ENCODE data around the gene PMFBP1. TPM values are rescaled to one million over a fixed set of nuclear protein-coding genes. Genes with fewer than 3 reads are reported as not detected.
"Not testable (repeated sequence)": the region's sequence is repeated elsewhere in the genome, so short reads cannot be mapped to it uniquely, and the experiment has no call there.

Gene PMFBP1
- total RNA-seq, 2 donors from 2014 or later, result 2.0 to 4.4 TPM

GRCh38 chr16:72084445-72084844 lies 87.5 kb downstream of the PMFBP1 start:
- intact Hi-C loops (cut with DNase I), result no loop called here
- no peak overlapping the region for H3K4me3 ChIP-seq
- TF ChIP-seq CTCF (IDR thresholded peaks at IDR 0.05) (no peak), POLR2A (IDR thresholded peaks at IDR 0.05) (no peak)
- no peaks in the 10 kb centered on the region for H3K27me3 ChIP-seq
- no peak overlapping the region for H3K27ac ChIP-seq
- peaks cover 0 to 20% of the 10 kb centered on the region in 2 donors for H3K36me3 ChIP-seq (replicated peaks in 1 of 2; ENCODE audit: insufficient read depth in 1 of 2, low read depth in 2 of 2)
- DNase-seq (no peak), ATAC-seq (no peak)
- no peaks in the 10 kb centered on the region for H3K9me3 ChIP-seq
- H3K4me1 ChIP-seq, result no peaks in the 10 kb centered on the region
- WGBS, 2 donors, result 96 to 97% methylated on average over 10 of the region's 10 CpGs

- no peak overlapping the region for H3K4me3 ChIP-seq
- H3K36me3 ChIP-seq (replicated peaks in 1 of 2; ENCODE audit: insufficient read depth in 1 of 2, low read depth in 2 of 2), result peaks cover 0 to 14% of the 10 kb centered on the region in 2 donors
- H3K4me1 ChIP-seq, result no peaks in the 10 kb centered on the region
- WGBS, 2 donors, result 29 to 41% methylated on average over 3 of the region's 3 CpGs
- H3K27me3 ChIP-seq, result no peaks in the 10 kb centered on the region
- H3K9me3 ChIP-seq, result no peaks in the 10 kb centered on the region
- H3K27ac ChIP-seq, result no peak overlapping the region
- intact Hi-C loops (cut with DNase I), result no loop called here
- TF ChIP-seq CTCF (IDR thresholded peaks at IDR 0.05) (no peak), POLR2A (IDR thresholded peaks at IDR 0.05) (no peak)
- ATAC-seq, result no peak
- no peak for DNase-seq
Measured at GRCh38 chr16:72083778-72084404, 88.1 kb downstream of the PMFBP1 start.

- H3K27me3 ChIP-seq; intact Hi-C loops (cut with DNase I); H3K36me3 ChIP-seq (replicated peaks in 1 of 2; ENCODE audit: insufficient read depth in 1 of 2, low read depth in 2 of 2); H3K9me3 ChIP-seq; H3K27ac ChIP-seq; DNase-seq; H3K4me3 ChIP-seq; ATAC-seq: not testable (repeated sequence)
- peaks cover 18% of the 10 kb centered on the region for H3K4me1 ChIP-seq
- WGBS, 2 donors, result 80 to 92% methylated on average over 1 of the region's 5 CpGs
Measured at GRCh38 chr16:72076991-72077706, 94.8 kb downstream of the PMFBP1 start.

GRCh38 chr16:72075067-72075466 lies 96.9 kb downstream of the PMFBP1 start:
- H3K9me3 ChIP-seq; H3K4me3 ChIP-seq; DNase-seq; intact Hi-C loops (cut with DNase I); ATAC-seq; H3K27me3 ChIP-seq; H3K27ac ChIP-seq; H3K36me3 ChIP-seq (replicated peaks in 1 of 2; ENCODE audit: insufficient read depth in 1 of 2, low read depth in 2 of 2): not testable (repeated sequence)
- WGBS, 2 donors, result 56 to 71% methylated on average over 1 of the region's 6 CpGs
- peaks cover 20% of the 10 kb centered on the region for H3K4me1 ChIP-seq

- TF ChIP-seq CTCF (IDR thresholded peaks at IDR 0.05) (no peak), POLR2A (IDR thresholded peaks at IDR 0.05) (no peak)
- 71 to 73% methylated on average over 8 of the region's 8 CpGs for WGBS, 2 donors
- H3K9me3 ChIP-seq, result no peaks in the 10 kb centered on the region
- H3K27ac ChIP-seq, result peak overlapping the region in 2 of 4 donors; percentile 34 to 67
- H3K4me3 ChIP-seq, result no peak overlapping the region
- H3K27me3 ChIP-seq, result no peaks in the 10 kb centered on the region
- peak in 3 of 4 donors; percentile 11 to 53 (median 14) for DNase-seq
- no peaks in the 10 kb centered on the region for H3K36me3 ChIP-seq (replicated peaks in 1 of 2; ENCODE audit: insufficient read depth in 1 of 2, low read depth in 2 of 2)
- intact Hi-C loops (cut with DNase I), result no loop called here
- H3K4me1 ChIP-seq, result peaks cover 20% of the 10 kb centered on the region
- ATAC-seq, result peak; percentile 67
Measured at GRCh38 chr16:72073560-72074230, 98.3 kb downstream of the PMFBP1 start.
